GM18498 (cell line): ENCODE data around the gene KIAA1586.
"Not testable (repeated sequence)": the region's sequence is repeated elsewhere in the genome, so short reads cannot be mapped to it uniquely, and the experiment has no call there.

Source experiments
- ATAC-seq: cut with Tn5 transposase; IDR thresholded peaks from one replicate; pipeline ENCODE4 v1.9.1; 2021; ENCODE audit warnings: mild to moderate bottlenecking, moderate library complexity; ENCODE audit not compliant: unreplicated experiment

Gene KIAA1586

GRCh38 chr6:57046332-57047256 lies at the start of gene KIAA1586:
KIAA1586 (plus strand) TSS chr6:57046693; CDS start chr6:57046756, 63 bp downstream.
- peak; percentile 94 for ATAC-seq

DNA sequence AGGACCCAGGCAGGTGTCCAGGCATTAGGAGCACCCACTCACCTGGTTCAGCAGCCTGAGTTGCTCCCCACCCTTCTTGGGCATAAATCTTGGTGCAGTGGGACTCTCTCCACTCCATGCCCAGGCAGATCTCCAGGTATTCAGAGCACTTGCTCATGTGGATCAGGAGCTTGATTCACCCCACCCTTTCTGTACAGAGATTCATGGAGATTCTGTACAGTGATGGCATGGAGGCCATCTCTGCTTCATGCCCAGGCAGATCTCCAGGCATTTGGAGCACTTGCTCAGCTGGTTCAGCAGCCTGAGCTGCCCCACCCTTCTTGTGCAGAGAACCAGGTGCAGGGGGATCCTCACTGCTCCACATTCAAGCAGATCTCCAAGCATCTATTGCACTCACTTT lies 47.4 kb upstream of the KIAA1586 start:
- no peak for ATAC-seq

GRCh38 chr6:56999748-57000147 lies 46.7 kb upstream of the KIAA1586 start:
- ATAC-seq = not testable (repeated sequence)

- no peak for ATAC-seq
These were observed 44.3 kb upstream of the KIAA1586 start for GRCh38 chr6:57002197-57002596.

- ATAC-seq = no peak
These were observed 42.2 kb upstream of the KIAA1586 start for GRCh38 chr6:57004292-57004691.

DNA sequence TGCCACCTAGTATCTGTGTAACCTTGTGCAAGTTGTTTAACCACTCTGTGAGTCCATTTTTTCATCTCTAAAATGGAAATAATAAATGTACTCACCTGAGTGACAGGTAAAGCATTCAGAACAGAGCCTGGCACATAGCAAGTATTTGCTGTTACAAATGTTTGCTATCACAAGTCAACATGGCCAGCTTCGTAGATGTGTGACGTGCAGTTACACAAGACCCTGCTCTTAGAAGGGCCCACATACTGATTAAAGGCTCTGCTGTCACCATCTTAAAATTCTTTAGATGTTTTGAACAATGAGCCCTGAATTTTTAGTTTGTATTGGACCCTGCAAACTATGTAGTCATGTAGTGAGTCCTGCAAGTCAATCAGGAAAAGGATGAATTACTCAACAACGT lies 40.4 kb upstream of the KIAA1586 start:
- ATAC-seq = no peak

DNA sequence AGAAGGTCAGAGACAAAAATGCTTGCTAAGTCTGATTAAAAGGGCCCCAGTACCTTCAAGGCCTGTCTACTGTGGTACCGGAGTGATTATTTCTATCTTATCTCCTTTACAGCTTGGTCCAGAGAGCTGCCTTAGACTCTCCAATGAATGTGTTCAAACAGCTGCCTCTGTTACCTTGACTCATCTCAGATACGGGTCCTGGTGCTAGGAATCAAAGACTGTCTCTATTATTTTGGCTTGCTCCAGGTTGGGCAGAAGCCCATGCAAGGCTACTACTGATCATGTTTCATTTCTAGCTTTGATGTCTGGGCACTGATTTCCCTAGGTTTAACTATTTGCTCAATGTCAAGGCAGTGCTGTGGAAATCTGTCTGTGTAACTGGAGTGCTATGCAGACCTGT lies 38.4 kb upstream of the KIAA1586 start:
- ATAC-seq = not testable (repeated sequence)

- ATAC-seq = no peak
These were observed 33.0 kb upstream of the KIAA1586 start for GRCh38 chr6:57013521-57013926.

DNA sequence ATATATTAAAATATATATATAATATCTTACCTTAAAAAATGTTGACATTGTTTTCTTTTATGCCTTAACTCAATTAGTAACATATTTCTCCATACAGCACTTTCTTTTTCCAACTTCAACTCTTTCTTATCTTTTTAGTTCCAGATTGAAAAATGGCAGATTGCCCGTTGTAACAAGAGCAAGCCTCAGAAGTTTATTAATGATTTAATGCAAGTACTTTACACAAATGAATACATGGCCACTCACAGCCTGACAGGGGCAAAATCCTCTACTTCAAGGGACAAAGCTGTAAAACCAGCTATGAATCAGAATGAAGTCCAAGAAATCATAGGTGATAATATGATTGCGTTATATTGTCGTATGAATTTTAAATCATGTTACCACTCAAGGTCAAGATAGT lies 29.4 kb upstream of the KIAA1586 start:
- no peak for ATAC-seq

GRCh38 chr6:57017841-57018240 lies 28.7 kb upstream of the KIAA1586 start:
- ATAC-seq = no peak

DNA sequence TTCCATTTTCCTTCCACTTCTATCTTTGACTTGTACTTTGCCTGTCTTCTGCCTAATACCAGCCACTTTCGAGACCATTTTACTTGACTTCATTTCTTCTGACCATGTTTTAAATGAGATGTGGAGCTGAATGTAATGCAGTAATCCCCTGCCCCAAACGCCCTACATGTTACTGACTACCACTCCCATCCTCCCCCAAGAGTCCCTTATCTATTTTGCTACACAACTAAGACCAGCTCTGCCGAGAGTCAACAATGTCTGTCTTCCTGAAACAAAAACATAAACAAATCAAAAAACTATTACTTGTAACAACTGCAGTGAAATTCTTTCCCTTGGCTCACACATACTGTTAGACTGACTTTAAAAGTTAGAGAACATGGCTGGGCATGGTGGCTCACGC lies 27.1 kb upstream of the KIAA1586 start:
- no peak for ATAC-seq

DNA sequence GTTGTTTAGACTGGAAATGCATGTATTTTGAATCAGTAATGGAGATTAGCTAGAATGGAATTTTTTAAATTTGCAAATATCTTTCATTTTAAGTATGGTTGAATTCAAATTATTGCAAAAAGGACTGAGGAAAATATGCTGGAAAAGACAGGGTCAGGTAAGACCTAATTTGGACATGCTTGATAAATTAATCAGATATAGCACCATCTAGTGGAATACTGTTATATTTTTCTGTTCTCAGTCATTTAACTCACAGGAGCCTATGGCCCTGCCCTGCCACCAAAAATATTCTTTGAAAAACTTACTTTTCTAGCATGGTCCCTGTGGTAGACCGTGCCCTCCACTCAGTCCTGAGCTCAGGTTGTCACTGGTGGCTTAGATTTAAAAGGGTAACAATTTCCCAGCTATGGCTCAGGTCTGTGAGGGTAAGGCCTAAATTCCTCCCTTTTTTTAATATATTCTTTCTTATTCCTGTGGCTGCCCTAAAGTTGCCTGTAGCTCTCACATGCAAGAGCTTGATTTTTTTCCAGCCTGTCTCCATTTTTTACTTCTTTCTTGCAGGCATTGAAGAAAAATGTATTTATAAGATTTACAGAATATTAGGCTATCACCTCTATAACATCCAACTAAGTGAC lies 25.3 kb upstream of the KIAA1586 start:
- peak; percentile 80 for ATAC-seq

GRCh38 chr6:57024321-57024720 lies 22.2 kb upstream of the KIAA1586 start:
- ATAC-seq = no peak

- ATAC-seq = no peak
These were observed 21.7 kb upstream of the KIAA1586 start for GRCh38 chr6:57024775-57025174.

- no peak for ATAC-seq
These were observed 20.5 kb upstream of the KIAA1586 start for GRCh38 chr6:57026001-57026400.

DNA sequence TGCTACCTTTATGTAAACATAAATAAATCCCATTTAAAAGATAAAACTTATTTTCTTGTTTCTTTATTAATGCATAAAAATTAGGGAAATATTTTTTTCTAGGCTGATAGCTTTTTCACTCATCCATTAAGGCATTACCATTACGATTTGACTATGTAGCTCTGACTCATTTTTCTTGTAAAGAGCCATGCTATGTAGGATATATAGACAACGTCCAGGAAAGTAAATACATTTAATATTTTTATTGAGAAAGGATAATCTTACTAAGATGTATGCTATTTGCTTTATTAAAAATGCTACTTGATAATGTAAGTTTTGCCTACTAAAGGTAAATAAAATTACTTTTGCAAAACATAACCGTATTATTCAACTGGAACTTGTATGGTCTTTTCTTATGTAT lies 19.2 kb upstream of the KIAA1586 start:
- ATAC-seq = no peak

DNA sequence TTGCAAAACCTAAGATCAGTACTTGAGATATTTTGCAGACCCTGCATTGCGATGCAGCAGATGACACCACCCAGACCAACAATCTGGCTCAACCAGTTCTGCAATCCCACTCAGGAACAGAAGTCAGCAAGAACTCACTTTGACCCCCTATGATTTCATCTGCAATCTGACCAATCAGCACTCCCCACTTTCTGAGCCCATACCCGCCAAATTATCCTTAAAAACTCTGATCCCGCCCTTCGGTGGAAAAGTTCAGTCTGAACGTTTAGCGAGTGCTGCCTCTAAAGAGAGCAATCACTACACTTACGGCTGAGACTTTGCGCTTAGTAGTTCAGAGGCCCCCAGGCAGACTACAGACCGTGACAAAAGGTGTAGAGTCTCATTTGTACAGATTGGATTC lies 17.3 kb upstream of the KIAA1586 start:
- no peak for ATAC-seq

GRCh38 chr6:57033228-57033627 lies 13.3 kb upstream of the KIAA1586 start:
- no peak for ATAC-seq

GRCh38 chr6:57035549-57035948 lies 10.9 kb upstream of the KIAA1586 start:
- no peak for ATAC-seq

- ATAC-seq = no peak
These were observed 7.6 kb upstream of the KIAA1586 start for GRCh38 chr6:57038906-57039305.

GRCh38 chr6:57040011-57040410 lies 6.5 kb upstream of the KIAA1586 start:
- no peak for ATAC-seq

DNA sequence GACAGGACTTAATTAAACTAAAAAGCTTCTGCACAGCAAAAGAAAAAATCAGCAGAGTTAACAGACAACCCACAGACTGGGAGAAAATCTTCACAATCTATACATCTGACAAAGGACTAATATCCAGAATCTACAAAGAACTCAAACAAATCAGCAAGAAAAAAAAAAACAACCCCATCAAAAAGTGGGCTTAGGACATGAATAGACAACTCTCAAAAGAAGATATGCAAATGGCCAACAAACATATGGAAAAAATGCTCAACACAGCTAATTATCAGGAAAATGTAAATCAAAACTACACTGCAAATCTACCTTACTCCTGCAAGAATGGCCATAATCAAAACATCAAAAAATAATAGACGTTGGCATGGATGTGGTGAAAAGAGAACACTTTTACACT lies 2.4 kb upstream of the KIAA1586 start:
- not testable (repeated sequence) for ATAC-seq
